Naive thymus-derived CD4-positive, alpha-beta T cell (primary cell): ENCODE data around the gene BRAP. TPM values are rescaled to one million over a fixed set of nuclear protein-coding genes. Genes with fewer than 3 reads are reported as not detected.
"Not testable (repeated sequence)": the region's sequence is repeated elsewhere in the genome, so short reads cannot be mapped to it uniquely, and the experiment has no call there.

Source experiments
- ATAC-seq: fragments of 150-1000 bp; cut with Tn5 transposase; 2 replicates; pipeline ENCODE4 v1.10.0; 2021; ENCODE audit warnings: mild to moderate bottlenecking, moderate library complexity
- CTCF ChIA-PET: fragments of 350-600 bp; sonication (Branson Sonifier 250); formaldehyde crosslinking; loops from one replicate; lab custom pipeline; 2021; ENCODE audit warnings: antibody characterized with exemption; lab: Charles Lee
- POLR2A ChIA-PET: fragments of 350-600 bp; sonication (Branson Sonifier 250); formaldehyde crosslinking; loops from one replicate; lab custom pipeline; 2021; ENCODE audit warnings: antibody characterized with exemption, inconsistent platforms; lab: Charles Lee
- DNase-seq, 9 donors: peaks; one replicate each; pipeline versions ENCODE4 v3.0.0 to v3.0.0-alpha.2; 2020 to 2022; ENCODE audit warnings: mixed read lengths in 1 of 9
- H3K27ac ChIP-seq: one replicate; pipeline ENCODE4 v1.7.0; 2013; ENCODE audit warnings: mild to moderate bottlenecking, low read depth, low read length, moderate library complexity
- H3K27me3 ChIP-seq, 2 donors: one replicate each; pipeline ENCODE4 v1.7.0; 2013; ENCODE audit warnings: low read length in 2 of 2, mild to moderate bottlenecking in 2 of 2, moderate library complexity in 2 of 2; ENCODE audit not compliant: control insufficient read depth in 2 of 2, insufficient read depth in 2 of 2
- H3K36me3 ChIP-seq, 3 experiments: 1 replicate in 2 of 3; 2 replicates in 1 of 3; pipeline ENCODE4 v1.7.0; 2013; ENCODE audit warnings: low read length in 3 of 3, mild to moderate bottlenecking in 3 of 3, moderate library complexity in 1 of 3; ENCODE audit not compliant: insufficient read depth in 3 of 3, control insufficient read depth in 2 of 3
- H3K4me1 ChIP-seq, 2 donors: one replicate each; pipeline ENCODE4 v1.7.0; 2013; ENCODE audit warnings: low read length in 2 of 2, mild to moderate bottlenecking in 2 of 2, moderate library complexity in 1 of 2; ENCODE audit not compliant: control insufficient read depth in 2 of 2, insufficient read depth in 2 of 2
- H3K4me3 ChIP-seq: 2 replicates; pipeline ENCODE4 v1.7.0; 2013; ENCODE audit warnings: mild to moderate bottlenecking, low read length
- H3K9me3 ChIP-seq, 3 experiments: 1 replicate in 2 of 3; 2 replicates in 1 of 3; pipeline ENCODE4 v1.7.0; 2013; ENCODE audit warnings: low read length in 3 of 3; ENCODE audit not compliant: control insufficient read depth in 2 of 3
- H3K27ac Mint-ChIP-seq, 9 donors: one replicate each; pipeline ENCODE4 v1.8.0; 2020 to 2022; ENCODE audit warnings: mixed read lengths in 9 of 9, mild to moderate bottlenecking in 8 of 9, moderate library complexity in 5 of 9, inconsistent platforms in 2 of 9
- H3K27me3 Mint-ChIP-seq, 5 donors: one replicate each; pipeline ENCODE4 v1.8.0; 2021 to 2022; ENCODE audit warnings: mixed read lengths in 5 of 5, mild to moderate bottlenecking in 1 of 5
- H3K36me3 Mint-ChIP-seq, 5 donors: one replicate each; pipeline ENCODE4 v1.8.0; 2020 to 2022; ENCODE audit warnings: mixed read lengths in 5 of 5, mild to moderate bottlenecking in 3 of 5, inconsistent platforms in 1 of 5
- H3K4me1 Mint-ChIP-seq, 7 donors: one replicate each; pipeline ENCODE4 v1.8.0; 2020 to 2022; ENCODE audit warnings: mixed read lengths in 7 of 7, mild to moderate bottlenecking in 3 of 7, inconsistent platforms in 1 of 7
- H3K4me3 Mint-ChIP-seq, 10 donors: one replicate each; pipeline ENCODE4 v1.8.0; 2020 to 2022; ENCODE audit warnings: mild to moderate bottlenecking in 10 of 10, mixed read lengths in 10 of 10, moderate library complexity in 6 of 10, inconsistent platforms in 2 of 10
- H3K9me3 Mint-ChIP-seq, 11 donors: one replicate each; pipeline ENCODE4 v1.8.0; 2020 to 2022; ENCODE audit warnings: mixed read lengths in 11 of 11, mild to moderate bottlenecking in 4 of 11, inconsistent platforms in 1 of 11, moderate library complexity in 1 of 11
- intact Hi-C, 2 donors: fragments of 100-400 bp; cut with micrococcal nuclease; formaldehyde crosslinking; loops; one replicate each; pipeline ENCODE4 v1.15.1; 2023
- polyA plus RNA-seq, 2 donors: library from polyadenylated mRNA; unstranded; fragments of 300-500 nt; fragmentation: Illumina TruSeq; gene quantifications; one replicate each; pipeline ENCODE4 v1.2.3, GENCODE V29; 2021
- total RNA-seq, 6 experiments: library from RNA in 5 of 6; stranded (reverse) in 5 of 6; gene quantifications; 1 replicate in 5 of 6; 2 replicates in 1 of 6; pipeline ENCODE4 v1.2.3 and lab custom pipeline; 2021 to 2026

Gene BRAP
- total and polyA plus RNA-seq, 7 experiments from 2014 or later = 19.4 to 27.3 (median 23.0) TPM

GRCh38 chr12:111723646-111724360 is 38.0 kb upstream of the BRAP start:
- CTCF ChIA-PET, intact Hi-C loops, H3K9me3 ChIP-seq, H3K4me1 Mint-ChIP-seq, H3K4me3 ChIP-seq, ATAC-seq, H3K27me3 ChIP-seq, H3K27ac ChIP-seq, H3K4me1 ChIP-seq, H3K4me3 Mint-ChIP-seq, H3K27me3 Mint-ChIP-seq, H3K27ac Mint-ChIP-seq, DNase-seq, H3K9me3 Mint-ChIP-seq: not testable (repeated sequence)
- POLR2A ChIA-PET = interaction anchor here (0.7 kb wide), 1 partner anchor 30 kb away, joined by 7 read pairs; no protein-coding TSS in a partner anchor
- H3K36me3 Mint-ChIP-seq = peaks cover 0 to 33% (median 12%) of the 10 kb centered on the region in 5 donors
- H3K36me3 ChIP-seq = peaks cover 0 to 29% (median 2%) of the 10 kb centered on the region in 3 experiments

GRCh38 chr12:111720457-111720856 is 34.7 kb upstream of the BRAP start:
- no peaks in the 10 kb centered on the region for H3K27me3 Mint-ChIP-seq
- CTCF ChIA-PET = no interaction called here
- peak overlapping the region in 1 of 9 donors; percentile 9 for H3K27ac Mint-ChIP-seq
- Histone ChIP-seq H3K4me1 (no peaks in the 10 kb centered on the region), H3K4me3 (no peak overlapping the region), H3K36me3 (peaks cover 0 to 36% (median 6%) of the 10 kb centered on the region in 3 experiments), H3K9me3 (no peaks in the 10 kb centered on the region), H3K27me3 (no peaks in the 10 kb centered on the region), H3K27ac (no peak overlapping the region)
- H3K9me3 Mint-ChIP-seq = no peaks in the 10 kb centered on the region
- DNase-seq (no peak), ATAC-seq (no peak)
- no peaks in the 10 kb centered on the region for H3K4me1 Mint-ChIP-seq
- no peak overlapping the region for H3K4me3 Mint-ChIP-seq
- POLR2A ChIA-PET = no interaction called here
- peaks cover under 1 to 30% (median 12%) of the 10 kb centered on the region in 5 donors for H3K36me3 Mint-ChIP-seq
- intact Hi-C loops = no loop called here

GRCh38 chr12:111719316-111719715 is 33.6 kb upstream of the BRAP start:
- intact Hi-C loops, DNase-seq, POLR2A ChIA-PET, H3K4me1 ChIP-seq, ATAC-seq, H3K4me3 Mint-ChIP-seq, H3K27me3 ChIP-seq, CTCF ChIA-PET, H3K27ac Mint-ChIP-seq, H3K27me3 Mint-ChIP-seq, H3K9me3 ChIP-seq, H3K4me3 ChIP-seq, H3K27ac ChIP-seq, H3K4me1 Mint-ChIP-seq, H3K9me3 Mint-ChIP-seq: not testable (repeated sequence)
- peaks cover 0 to 42% (median 6%) of the 10 kb centered on the region in 3 experiments for H3K36me3 ChIP-seq
- H3K36me3 Mint-ChIP-seq = peaks cover 4 to 29% (median 11%) of the 10 kb centered on the region in 5 donors

DNA sequence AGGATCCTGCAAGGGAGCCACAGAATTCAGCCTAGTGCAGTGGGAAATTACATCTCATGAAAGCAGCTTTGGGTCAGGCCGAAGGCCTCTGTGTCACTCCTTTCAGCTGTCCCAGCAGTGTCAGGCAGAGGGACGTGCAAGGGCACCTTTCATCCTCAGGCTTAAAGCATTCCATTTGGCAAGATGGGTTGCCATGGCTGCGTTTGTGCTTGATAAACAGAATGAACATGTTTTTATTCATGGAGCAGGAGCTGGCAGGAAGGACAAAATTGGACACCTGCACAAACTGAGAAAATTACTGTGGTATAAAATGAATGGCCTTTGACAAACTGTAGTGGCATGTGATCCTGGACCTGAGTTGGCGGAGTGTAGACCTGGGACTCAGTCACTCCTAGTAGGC is 29.5 kb upstream of the BRAP start:
- Mint-ChIP-seq H3K27ac (peak overlapping the region in 2 of 9 donors; percentile 62 to 63), H3K4me3 (no peak overlapping the region), H3K36me3 (peaks cover 4 to 38% (median 14%) of the 10 kb centered on the region in 5 donors), H3K27me3 (no peaks in the 10 kb centered on the region), H3K9me3 (peaks cover 0 to 2% (median 0%) of the 10 kb centered on the region in 11 donors), H3K4me1 (no peaks in the 10 kb centered on the region)
- H3K27ac ChIP-seq = no peak overlapping the region
- H3K9me3 ChIP-seq = no peaks in the 10 kb centered on the region
- ATAC-seq (no peak), DNase-seq (no peak)
- no peak overlapping the region for H3K4me3 ChIP-seq
- intact Hi-C loops = no loop called here
- H3K36me3 ChIP-seq = peaks cover 0 to 59% (median 4%) of the 10 kb centered on the region in 3 experiments
- CTCF ChIA-PET = no interaction called here
- POLR2A ChIA-PET = no interaction called here
- no peaks in the 10 kb centered on the region for H3K4me1 ChIP-seq
- H3K27me3 ChIP-seq = no peaks in the 10 kb centered on the region

DNA sequence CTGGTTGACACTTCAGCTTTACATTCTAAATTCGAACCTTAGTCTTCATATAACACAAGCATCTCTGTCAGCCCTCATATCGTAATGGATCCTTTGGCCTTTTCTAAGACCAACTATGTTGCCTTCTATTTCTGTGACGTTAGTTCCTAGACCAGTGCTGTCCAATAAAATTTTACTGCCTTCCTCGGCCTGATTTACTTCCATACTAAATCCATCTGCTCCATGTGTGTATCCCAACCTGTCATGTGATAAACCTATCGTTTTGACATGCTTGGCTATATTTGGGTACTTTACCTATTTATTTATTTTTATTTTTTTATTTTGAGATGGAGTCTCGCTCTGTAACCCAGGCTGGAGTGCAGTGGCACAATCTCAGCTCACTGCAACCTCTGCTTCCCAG is 20.4 kb upstream of the BRAP start:
- Histone ChIP-seq H3K4me3 (no peak overlapping the region), H3K9me3 (no peaks in the 10 kb centered on the region), H3K27ac (no peak overlapping the region), H3K27me3 (no peaks in the 10 kb centered on the region), H3K4me1 (no peaks in the 10 kb centered on the region), H3K36me3 (peaks cover 0 to 68% (median 4%) of the 10 kb centered on the region in 3 experiments)
- ChIA-PET POLR2A (interaction anchor here (0.7 kb wide), 1 partner anchor 30 kb away, joined by 4 read pairs; no protein-coding TSS in a partner anchor), CTCF (no interaction called here)
- ATAC-seq = no peak
- no peak overlapping the region for H3K4me3 Mint-ChIP-seq
- H3K27me3 Mint-ChIP-seq = no peaks in the 10 kb centered on the region
- intact Hi-C loops = no loop called here
- peaks cover 4 to 57% (median 24%) of the 10 kb centered on the region in 5 donors for H3K36me3 Mint-ChIP-seq
- DNase-seq = no peak
- no peaks in the 10 kb centered on the region for H3K9me3 Mint-ChIP-seq
- H3K4me1 Mint-ChIP-seq = peaks cover 0 to 4% (median 0%) of the 10 kb centered on the region in 7 donors
- no peak overlapping the region for H3K27ac Mint-ChIP-seq

DNA sequence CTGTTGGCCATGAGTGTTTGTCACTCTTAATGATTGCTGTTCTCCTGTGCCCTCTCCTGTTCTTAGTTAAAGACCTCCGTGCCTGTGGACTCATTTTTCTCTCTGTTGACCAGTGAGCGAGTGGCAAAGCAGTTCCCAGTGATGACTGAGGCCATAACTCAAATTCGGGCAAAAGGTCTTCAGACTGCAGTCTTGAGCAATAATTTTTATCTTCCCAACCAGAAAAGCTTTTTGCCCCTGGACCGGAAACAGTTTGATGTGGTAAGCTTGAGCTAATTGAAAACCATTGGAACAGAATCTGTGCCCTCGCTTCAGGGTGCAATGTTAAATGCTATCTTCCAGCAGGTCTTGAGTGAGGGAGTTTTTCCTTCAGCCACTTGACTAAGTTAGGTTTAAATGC is 19.9 kb upstream of the BRAP start:
- H3K36me3 Mint-ChIP-seq = peaks cover 4 to 53% (median 24%) of the 10 kb centered on the region in 5 donors
- H3K4me1 Mint-ChIP-seq = peaks cover 0 to 4% (median 0%) of the 10 kb centered on the region in 7 donors
- no peaks in the 10 kb centered on the region for H3K9me3 ChIP-seq
- DNase-seq = no peak
- H3K4me3 Mint-ChIP-seq = no peak overlapping the region
- H3K27me3 Mint-ChIP-seq = no peaks in the 10 kb centered on the region
- no peak overlapping the region for H3K27ac Mint-ChIP-seq
- H3K4me1 ChIP-seq = no peaks in the 10 kb centered on the region
- intact Hi-C loops = no loop called here
- no peaks in the 10 kb centered on the region for H3K27me3 ChIP-seq
- H3K4me3 ChIP-seq = no peak overlapping the region
- ATAC-seq = no peak
- CTCF ChIA-PET = no interaction called here
- H3K9me3 Mint-ChIP-seq = no peaks in the 10 kb centered on the region
- no peak overlapping the region for H3K27ac ChIP-seq
- H3K36me3 ChIP-seq = peaks cover 0 to 68% (median 4%) of the 10 kb centered on the region in 3 experiments
- POLR2A ChIA-PET = interaction anchor here (0.7 kb wide), 1 partner anchor 30 kb away, joined by 4 read pairs; no protein-coding TSS in a partner anchor
